ENCODE results near the gene RRAS2.

- TF ChIP-seq CTCF (IDR thresholded peaks at IDR 0.05) (no peak), POLR2A (IDR thresholded peaks at IDR 0.05) (no peak)
These were observed 105.6 kb downstream of the RRAS2 start for GRCh38 chr11:14253421-14253820.

Data from gastroesophageal sphincter (tissue), 3 donors.